Measurements from ENCODE around the gene CFAP77.

DNA sequence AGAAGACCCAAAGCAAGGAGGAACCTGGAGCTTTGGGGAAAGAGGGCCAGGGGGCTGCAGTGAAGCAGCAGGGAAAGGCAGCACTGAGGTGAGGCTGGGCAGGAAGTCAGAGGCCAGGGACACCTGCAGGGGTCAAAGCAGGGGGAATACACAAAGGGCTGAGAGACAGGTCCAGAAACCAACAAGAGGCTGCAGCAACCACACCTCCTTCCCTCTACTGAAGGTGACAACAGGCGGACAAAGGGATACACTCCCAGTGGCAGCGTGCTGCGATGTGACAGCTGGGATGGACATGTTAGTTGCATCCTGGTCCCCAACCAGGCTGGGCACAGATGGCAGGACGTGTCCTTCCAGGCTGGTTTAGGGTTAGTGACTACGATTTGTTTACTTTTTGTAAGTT is 12.6 kb downstream of the CFAP77 start:
- TF ChIP-seq POLR2AphosphoS5 (IDR thresholded peaks at IDR 0.05; ENCODE audit: low read depth, low read length) (no peak), POLR2A (IDR thresholded peaks at IDR 0.05; ENCODE audit: control extremely low read depth in 1 of 2, low read depth in 2 of 2, low read length in 2 of 2) (no peak), RFX5 (IDR thresholded peaks at IDR 0.05; ENCODE audit: borderline replicate concordance, low read depth, low read length) (no peak), HDAC6 (IDR thresholded peaks at IDR 0.05; ENCODE audit: low read depth, low read length) (no peak), EZH2 (IDR thresholded peaks at IDR 0.05; ENCODE audit: low read depth, low read length, severe bottlenecking) (no peak), NRF1 (IDR thresholded peaks at IDR 0.05; ENCODE audit: low read depth, low read length) (no peak), KDM5A (IDR thresholded peaks at IDR 0.05; ENCODE audit: low read length) (no peak), SRF (IDR thresholded peaks at IDR 0.05; ENCODE audit: low read depth, low read length) (no peak), EP300 (IDR thresholded peaks at IDR 0.05; ENCODE audit: borderline replicate concordance in 1 of 2, low read depth in 2 of 2, low read length in 2 of 2) (no peak), YY1 (IDR thresholded peaks at IDR 0.05; ENCODE audit: low read depth, low read length) (no peak)
- TF ChIP-seq, protein P1, sequence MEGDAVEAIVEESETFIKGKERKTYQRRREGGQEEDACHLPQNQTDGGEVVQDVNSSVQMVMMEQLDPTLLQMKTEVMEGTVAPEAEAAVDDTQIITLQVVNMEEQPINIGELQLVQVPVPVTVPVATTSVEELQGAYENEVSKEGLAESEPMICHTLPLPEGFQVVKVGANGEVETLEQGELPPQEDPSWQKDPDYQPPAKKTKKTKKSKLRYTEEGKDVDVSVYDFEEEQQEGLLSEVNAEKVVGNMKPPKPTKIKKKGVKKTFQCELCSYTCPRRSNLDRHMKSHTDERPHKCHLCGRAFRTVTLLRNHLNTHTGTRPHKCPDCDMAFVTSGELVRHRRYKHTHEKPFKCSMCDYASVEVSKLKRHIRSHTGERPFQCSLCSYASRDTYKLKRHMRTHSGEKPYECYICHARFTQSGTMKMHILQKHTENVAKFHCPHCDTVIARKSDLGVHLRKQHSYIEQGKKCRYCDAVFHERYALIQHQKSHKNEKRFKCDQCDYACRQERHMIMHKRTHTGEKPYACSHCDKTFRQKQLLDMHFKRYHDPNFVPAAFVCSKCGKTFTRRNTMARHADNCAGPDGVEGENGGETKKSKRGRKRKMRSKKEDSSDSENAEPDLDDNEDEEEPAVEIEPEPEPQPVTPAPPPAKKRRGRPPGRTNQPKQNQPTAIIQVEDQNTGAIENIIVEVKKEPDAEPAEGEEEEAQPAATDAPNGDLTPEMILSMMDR (IDR thresholded peaks at IDR 0.05; ENCODE audit: control extremely low read depth in 1 of 3, insufficient read depth in 1 of 3, low read depth in 1 of 3, low read length in 3 of 3): no peak
- TF ChIP-seq, protein P2, sequence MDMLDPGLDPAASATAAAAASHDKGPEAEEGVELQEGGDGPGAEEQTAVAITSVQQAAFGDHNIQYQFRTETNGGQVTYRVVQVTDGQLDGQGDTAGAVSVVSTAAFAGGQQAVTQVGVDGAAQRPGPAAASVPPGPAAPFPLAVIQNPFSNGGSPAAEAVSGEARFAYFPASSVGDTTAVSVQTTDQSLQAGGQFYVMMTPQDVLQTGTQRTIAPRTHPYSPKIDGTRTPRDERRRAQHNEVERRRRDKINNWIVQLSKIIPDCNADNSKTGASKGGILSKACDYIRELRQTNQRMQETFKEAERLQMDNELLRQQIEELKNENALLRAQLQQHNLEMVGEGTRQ (IDR thresholded peaks at IDR 0.05; ENCODE audit: low read length): no peak
- TF ChIP-seq, protein P3, sequence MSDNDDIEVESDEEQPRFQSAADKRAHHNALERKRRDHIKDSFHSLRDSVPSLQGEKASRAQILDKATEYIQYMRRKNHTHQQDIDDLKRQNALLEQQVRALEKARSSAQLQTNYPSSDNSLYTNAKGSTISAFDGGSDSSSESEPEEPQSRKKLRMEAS (IDR thresholded peaks at IDR 0.05): no peak

All from H1 (cell line).